Measurements from ENCODE around the gene MMP25. TPM values are rescaled to one million over a fixed set of nuclear protein-coding genes. Genes with fewer than 3 reads are reported as not detected.

Gene MMP25
- total RNA-seq, 4 donors from 2014 or later, result under 0.01 to 4.5 (median 0.12) TPM

GRCh38 chr16:3029491-3030221 is 16.7 kb upstream of the MMP25 start:
- DNase-seq (ENCODE audit: extremely low spot score), result no peak
- Histone ChIP-seq H3K27ac (replicated peaks in 1 of 4) (no peak overlapping the region), H3K27me3 (peaks cover 0 to 61% (median 24%) of the 10 kb centered on the region in 4 donors), H3K4me3 (peak overlapping the region in 1 of 4 donors; percentile 34), H3K36me3 (peaks cover 11 to 20% (median 19%) of the 10 kb centered on the region in 4 donors), H3K4me1 (peaks cover 17 to 40% (median 33%) of the 10 kb centered on the region in 4 donors), H3K9me3 (no peaks in the 10 kb centered on the region)
- no peak for TF ChIP-seq CTCF (IDR thresholded peaks at IDR 0.05)
- TF ChIP-seq POLR2AphosphoS5 (IDR thresholded peaks at IDR 0.05), result no peak
- TF ChIP-seq POLR2A (IDR thresholded peaks at IDR 0.05; ENCODE audit: low read depth), result no peak
- TF ChIP-seq EP300 (IDR thresholded peaks at IDR 0.05), result no peak
- intact Hi-C loops (cut with DNase I), result no loop called here
- WGBS, result 39% methylated on average over 9 of the region's 59 CpGs

GRCh38 chr16:3030222-3031212 is 15.8 kb upstream of the MMP25 start:
- H3K27me3 ChIP-seq, result peaks cover 0 to 70% (median 32%) of the 10 kb centered on the region in 4 donors
- no peak overlapping the region for H3K27ac ChIP-seq (replicated peaks in 1 of 4)
- WGBS, result 80% methylated on average over 15 of the region's 33 CpGs
- intact Hi-C loops (cut with DNase I), result no loop called here
- no peaks in the 10 kb centered on the region for H3K9me3 ChIP-seq
- H3K36me3 ChIP-seq, result peaks cover 11 to 19% (median 19%) of the 10 kb centered on the region in 4 donors
- TF ChIP-seq POLR2A (IDR thresholded peaks at IDR 0.05; ENCODE audit: low read depth), result no peak
- no peak for TF ChIP-seq POLR2AphosphoS5 (IDR thresholded peaks at IDR 0.05)
- no peak for TF ChIP-seq EP300 (IDR thresholded peaks at IDR 0.05)
- no peak for TF ChIP-seq CTCF (IDR thresholded peaks at IDR 0.05)
- no peak for DNase-seq (ENCODE audit: extremely low spot score)
- H3K4me1 ChIP-seq, result peaks cover 15 to 31% (median 24%) of the 10 kb centered on the region in 4 donors
- H3K4me3 ChIP-seq, result no peak overlapping the region

GRCh38 chr16:3032624-3033023 is 13.7 kb upstream of the MMP25 start:
- Histone ChIP-seq H3K4me1 (peaks cover 22 to 36% (median 33%) of the 10 kb centered on the region in 4 donors), H3K4me3 (no peak overlapping the region), H3K27ac (replicated peaks in 1 of 4) (no peak overlapping the region), H3K27me3 (peaks cover 0 to 91% (median 53%) of the 10 kb centered on the region in 4 donors), H3K36me3 (no peaks in the 10 kb centered on the region), H3K9me3 (no peaks in the 10 kb centered on the region)
- DNase-seq (ENCODE audit: extremely low spot score), result no peak
- intact Hi-C loops (cut with DNase I), result no loop called here
- TF ChIP-seq POLR2A (IDR thresholded peaks at IDR 0.05; ENCODE audit: low read depth) (no peak), POLR2AphosphoS5 (IDR thresholded peaks at IDR 0.05) (no peak), EP300 (IDR thresholded peaks at IDR 0.05) (no peak), CTCF (IDR thresholded peaks at IDR 0.05) (no peak)
- 43% methylated on average over 7 of the region's 7 CpGs for WGBS

GRCh38 chr16:3035289-3035971 is 10.9 kb upstream of the MMP25 start:
- Histone ChIP-seq H3K27me3 (peaks cover 0 to 99% (median 53%) of the 10 kb centered on the region in 4 donors), H3K9me3 (no peaks in the 10 kb centered on the region), H3K4me1 (peaks cover 7 to 13% (median 10%) of the 10 kb centered on the region in 4 donors), H3K4me3 (no peak overlapping the region), H3K27ac (replicated peaks in 1 of 4) (no peak overlapping the region), H3K36me3 (no peaks in the 10 kb centered on the region)
- no peak for TF ChIP-seq EP300 (IDR thresholded peaks at IDR 0.05)
- no peak for TF ChIP-seq POLR2A (IDR thresholded peaks at IDR 0.05; ENCODE audit: low read depth)
- no peak for TF ChIP-seq CTCF (IDR thresholded peaks at IDR 0.05)
- TF ChIP-seq POLR2AphosphoS5 (IDR thresholded peaks at IDR 0.05), result no peak
- DNase-seq (ENCODE audit: extremely low spot score), result no peak
- intact Hi-C loops (cut with DNase I), result no loop called here
- 40% methylated on average over 8 of the region's 19 CpGs for WGBS
